Measurements from ENCODE around the gene DAAM1.

GRCh38 chr14:59389936-59390335 is 201.5 kb downstream of the DAAM1 start:
- TF ChIP-seq, protein P1, sequence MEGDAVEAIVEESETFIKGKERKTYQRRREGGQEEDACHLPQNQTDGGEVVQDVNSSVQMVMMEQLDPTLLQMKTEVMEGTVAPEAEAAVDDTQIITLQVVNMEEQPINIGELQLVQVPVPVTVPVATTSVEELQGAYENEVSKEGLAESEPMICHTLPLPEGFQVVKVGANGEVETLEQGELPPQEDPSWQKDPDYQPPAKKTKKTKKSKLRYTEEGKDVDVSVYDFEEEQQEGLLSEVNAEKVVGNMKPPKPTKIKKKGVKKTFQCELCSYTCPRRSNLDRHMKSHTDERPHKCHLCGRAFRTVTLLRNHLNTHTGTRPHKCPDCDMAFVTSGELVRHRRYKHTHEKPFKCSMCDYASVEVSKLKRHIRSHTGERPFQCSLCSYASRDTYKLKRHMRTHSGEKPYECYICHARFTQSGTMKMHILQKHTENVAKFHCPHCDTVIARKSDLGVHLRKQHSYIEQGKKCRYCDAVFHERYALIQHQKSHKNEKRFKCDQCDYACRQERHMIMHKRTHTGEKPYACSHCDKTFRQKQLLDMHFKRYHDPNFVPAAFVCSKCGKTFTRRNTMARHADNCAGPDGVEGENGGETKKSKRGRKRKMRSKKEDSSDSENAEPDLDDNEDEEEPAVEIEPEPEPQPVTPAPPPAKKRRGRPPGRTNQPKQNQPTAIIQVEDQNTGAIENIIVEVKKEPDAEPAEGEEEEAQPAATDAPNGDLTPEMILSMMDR (IDR thresholded peaks at IDR 0.05), result no peak
- TF ChIP-seq POLR2A (IDR thresholded peaks at IDR 0.05), result no peak
